Ovary (tissue), 9 donors: ENCODE measurements around the gene CRABP2. TPM values are rescaled to one million over a fixed set of nuclear protein-coding genes. Genes with fewer than 3 reads are reported as not detected.

Experiments used
- DNase-seq, 5 donors: peaks; one replicate each; pipeline ENCODE4 v3.0.0-alpha.2; 2019 to 2020
- H3K27ac ChIP-seq, 2 donors: fragments of 200-600 bp; one replicate each; pipeline versions ENCODE4 v1.5.1 to v1.8.0; 2019 to 2022
- H3K27me3 ChIP-seq: fragments of 200-600 bp; one replicate; pipeline ENCODE4 v1.8.0; 2022
- H3K36me3 ChIP-seq: fragments of 200-600 bp; sonication (generic); one replicate; pipeline ENCODE4 v1.5.1; 2019
- H3K4me1 ChIP-seq: one replicate; pipeline ENCODE4 v1.8.1; 2013; ENCODE audit warnings: mild to moderate bottlenecking, moderate library complexity; ENCODE audit not compliant: insufficient read depth
- H3K4me3 ChIP-seq: fragments of 200-600 bp; sonication (generic); one replicate; pipeline ENCODE4 v1.5.1; 2017
- H3K9me3 ChIP-seq, 2 donors: fragments of 200-600 bp in 1 of 2; sonication (generic) in 1 of 2; one replicate each; pipeline versions ENCODE4 v1.5.1 to v1.8.1; 2013 to 2019; ENCODE audit warnings: mild to moderate bottlenecking in 1 of 2, moderate library complexity in 1 of 2
- EP300 ChIP-seq: sonication (generic); formaldehyde crosslinking; IDR thresholded peaks from one replicate; pipeline ENCODE4 v1.6.1; 2017; ENCODE audit warnings: antibody characterized with exemption
- POLR2A ChIP-seq: fragments of 450-650 bp; IDR thresholded peaks from one replicate; pipeline ENCODE4 v1.6.1; 2017; ENCODE audit warnings: antibody characterized with exemption, mild to moderate bottlenecking, moderate library complexity
- WGBS, 3 donors: extraction: QIAGEN DNeasy Blood & Tissue Kit in 1 of 3; methylation state at CpG; one replicate each; pipeline versions ENCODE4 v1.1.5 to v1.1.7; 2013 to 2017; 5-methylcytosine and 5-hydroxymethylcytosine counted together
- intact Hi-C, 4 donors: fragments of 100-400 bp; cut with DNase I; formaldehyde crosslinking; loops; one replicate each; pipeline versions ENCODE4 v1.11.0 to v1.15.1; 2022 to 2023
- polyA plus RNA-seq, 2 donors: library from polyadenylated mRNA; stranded (reverse); fragments of 200-250 nt in 1 of 2; fragments of 350-450 nt in 1 of 2; fragmentation: Illumina TruSeq in 1 of 2; extraction: RNeasy Lipid Tissue Mini Kit (QIAGEN cat#74804) in 1 of 2; gene quantifications; one replicate each; pipeline ENCODE4 v1.2.3, GENCODE V29; 2013 to 2014
- total RNA-seq, 7 donors: library from RNA; depleted of rRNA in 2 of 7; stranded (reverse); fragments of >200 nt in 2 of 7; fragmentation: NEBNext Ultra II Directional in 3 of 7; extraction: Animal tissue kit (Norgen Biotek cat#: 25700) in 3 of 7; gene quantifications; one replicate each; pipeline versions ENCODE4 v1.1.0 to v1.2.4, GENCODE V29; 2016 to 2023
- TF ChIP-seq, protein P1 (sequence below), 3 donors: fragments of 450-650 bp in 2 of 3; fragments of 200-600 bp in 1 of 3; IDR thresholded peaks; one replicate each; pipeline versions ENCODE4 v1.5.1 to v1.8.0; 2016 to 2022; ENCODE audit warnings: antibody characterized with exemption in 3 of 3, mild to moderate bottlenecking in 1 of 3
- donor health status: DM: no; HTN: no; CAD: no; lungs with moderate emphysema.
- donor health status: DM: no; HTN: no; CAD: no.
- donor health status: Bipolar disorder and iron deficiency.
- donor health status: DM: yes; HTN: yes; CAD: no.
- donor health status: DM: no; HTN: no; CAD: no.
- donor health status: DM: yes; HTN: yes; CAD: no.

CRABP2 gene
- total and polyA plus RNA-seq, 9 donors: 1.4 to 31.5 (median 5.5) TPM

DNA sequence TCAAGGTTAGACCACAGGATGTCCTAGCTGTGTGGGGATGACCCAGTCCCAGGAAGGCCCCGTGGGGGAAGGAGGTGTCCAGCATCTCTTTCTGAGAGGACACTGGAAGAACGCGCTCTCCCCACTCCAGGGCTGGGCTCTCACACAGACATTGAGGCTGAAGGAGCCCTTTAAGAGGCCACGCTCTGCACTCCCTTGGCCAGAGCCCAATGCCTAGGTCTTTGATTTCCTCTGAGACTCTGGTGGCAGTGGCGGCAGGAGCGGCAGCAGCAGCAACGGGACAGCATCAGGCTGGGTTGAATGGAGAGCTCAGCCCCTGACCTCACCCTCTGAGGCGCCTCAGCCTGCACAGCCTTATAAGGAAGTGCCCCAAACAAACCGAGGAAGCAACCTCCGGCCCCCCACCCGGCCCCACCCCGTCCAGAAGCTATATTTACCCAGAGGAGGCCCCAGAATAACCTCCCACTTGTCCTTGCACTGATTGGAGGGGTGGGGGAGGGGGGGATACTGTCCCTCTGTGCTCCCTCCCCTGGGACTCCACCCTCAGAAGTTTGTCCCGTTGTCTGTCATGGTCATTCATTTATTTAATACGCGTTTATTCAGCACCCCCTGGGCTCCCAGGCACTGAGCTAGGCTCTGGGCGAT, 40.5 kb downstream of the CRABP2 start:
- TF ChIP-seq POLR2A: no peak
- TF ChIP-seq EP300: no peak
- TF ChIP-seq, protein P1, sequence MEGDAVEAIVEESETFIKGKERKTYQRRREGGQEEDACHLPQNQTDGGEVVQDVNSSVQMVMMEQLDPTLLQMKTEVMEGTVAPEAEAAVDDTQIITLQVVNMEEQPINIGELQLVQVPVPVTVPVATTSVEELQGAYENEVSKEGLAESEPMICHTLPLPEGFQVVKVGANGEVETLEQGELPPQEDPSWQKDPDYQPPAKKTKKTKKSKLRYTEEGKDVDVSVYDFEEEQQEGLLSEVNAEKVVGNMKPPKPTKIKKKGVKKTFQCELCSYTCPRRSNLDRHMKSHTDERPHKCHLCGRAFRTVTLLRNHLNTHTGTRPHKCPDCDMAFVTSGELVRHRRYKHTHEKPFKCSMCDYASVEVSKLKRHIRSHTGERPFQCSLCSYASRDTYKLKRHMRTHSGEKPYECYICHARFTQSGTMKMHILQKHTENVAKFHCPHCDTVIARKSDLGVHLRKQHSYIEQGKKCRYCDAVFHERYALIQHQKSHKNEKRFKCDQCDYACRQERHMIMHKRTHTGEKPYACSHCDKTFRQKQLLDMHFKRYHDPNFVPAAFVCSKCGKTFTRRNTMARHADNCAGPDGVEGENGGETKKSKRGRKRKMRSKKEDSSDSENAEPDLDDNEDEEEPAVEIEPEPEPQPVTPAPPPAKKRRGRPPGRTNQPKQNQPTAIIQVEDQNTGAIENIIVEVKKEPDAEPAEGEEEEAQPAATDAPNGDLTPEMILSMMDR (IDR thresholded peaks at IDR 0.05): no peak
- no peak overlapping the region for H3K4me3 ChIP-seq
- H3K36me3 ChIP-seq: no peaks in the 10 kb centered on the region
- WGBS, 3 donors: 36 to 45% (median 37%) methylated on average over 16 of the region's 16 CpGs
- peak overlapping the region in 1 of 2 donors; percentile 44 for H3K27ac ChIP-seq
- no peaks in the 10 kb centered on the region for H3K4me1 ChIP-seq
- intact Hi-C loops: no loop called here
- no peaks in the 10 kb centered on the region for H3K9me3 ChIP-seq
- DNase-seq: no peak
- H3K27me3 ChIP-seq: no peaks in the 10 kb centered on the region

DNA sequence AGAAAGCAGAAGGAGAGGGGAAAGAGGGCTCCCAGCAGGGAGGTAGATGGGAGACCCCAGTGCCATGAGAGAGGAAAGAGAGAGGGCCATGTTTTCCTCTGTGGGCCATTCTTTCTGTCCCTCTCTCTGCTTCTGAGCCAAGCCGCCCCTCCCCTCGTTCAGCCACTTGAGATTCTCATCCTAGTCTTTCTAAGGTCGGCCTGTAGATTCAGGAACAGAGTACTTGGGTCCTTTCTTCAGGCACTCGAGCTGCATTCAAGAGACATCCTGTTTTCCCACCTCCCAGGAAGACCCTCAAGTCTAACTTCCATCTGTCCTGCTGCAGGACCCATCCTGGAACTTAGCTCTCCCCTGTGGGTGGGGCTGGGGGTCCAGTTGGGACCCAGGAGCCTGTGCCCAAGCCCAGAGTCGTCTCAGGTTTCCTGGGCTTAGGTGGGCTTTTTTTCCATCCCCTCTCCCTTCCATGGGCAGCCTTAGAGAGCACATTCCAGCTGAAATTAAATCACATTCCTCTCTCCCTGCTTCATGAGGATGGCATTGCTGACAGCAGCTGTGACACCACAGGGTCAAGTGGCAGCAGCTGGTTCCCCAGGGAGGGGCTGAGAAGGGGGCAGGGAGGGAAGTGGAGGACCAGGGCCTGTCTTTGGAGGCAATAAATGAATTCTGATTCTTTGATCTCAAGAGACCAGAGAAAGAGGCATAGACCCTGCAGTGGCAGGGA, 41.2 kb downstream of the CRABP2 start:
- TF ChIP-seq, protein P1 (IDR thresholded peaks at IDR 0.05): no peak
- TF ChIP-seq EP300 (no peak), POLR2A (no peak)
- Histone ChIP-seq H3K36me3 (no peaks in the 10 kb centered on the region), H3K4me1 (no peaks in the 10 kb centered on the region), H3K27me3 (no peaks in the 10 kb centered on the region), H3K4me3 (no peak overlapping the region), H3K9me3 (no peaks in the 10 kb centered on the region), H3K27ac (peak overlapping the region in 1 of 2 donors; percentile 44)
- no peak for DNase-seq
- 57 to 75% (median 64%) methylated on average over 5 of the region's 5 CpGs for WGBS, 3 donors
- intact Hi-C loops: no loop called here

- H3K4me3 ChIP-seq: no peak overlapping the region
- intact Hi-C loops: no loop called here
- no peaks in the 10 kb centered on the region for H3K4me1 ChIP-seq
- no peaks in the 10 kb centered on the region for H3K36me3 ChIP-seq
- WGBS, 3 donors: 28 to 49% (median 34%) methylated on average over 5 of the region's 5 CpGs
- H3K27ac ChIP-seq: peak overlapping the region in 1 of 2 donors; percentile 30
- H3K9me3 ChIP-seq: no peaks in the 10 kb centered on the region
- H3K27me3 ChIP-seq: no peaks in the 10 kb centered on the region
- TF ChIP-seq, protein P1 (IDR thresholded peaks at IDR 0.05): no peak
- no peak for TF ChIP-seq POLR2A
- TF ChIP-seq EP300: no peak
- no peak for DNase-seq
Observed at GRCh38 chr1:156663178-156663577, 42.2 kb downstream of the CRABP2 start.

DNA sequence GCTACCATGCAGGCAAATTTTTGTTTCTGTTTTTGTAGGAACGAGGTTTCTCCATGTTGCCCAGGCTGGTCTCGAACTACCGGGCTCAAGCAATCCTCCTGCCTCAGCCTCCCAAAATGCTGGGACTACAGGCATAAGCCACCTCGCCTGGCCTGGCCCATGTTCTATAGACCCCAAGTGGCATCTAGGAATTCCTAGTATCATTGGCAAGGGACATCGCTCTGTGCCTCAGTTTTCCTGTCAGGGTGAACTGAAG, 42.7 kb downstream of the CRABP2 start:
- Histone ChIP-seq H3K27me3 (no peaks in the 10 kb centered on the region), H3K36me3 (no peaks in the 10 kb centered on the region), H3K4me1 (no peaks in the 10 kb centered on the region), H3K4me3 (no peak overlapping the region), H3K27ac (no peak overlapping the region), H3K9me3 (no peaks in the 10 kb centered on the region)
- 91 to 92% (median 92%) methylated on average over 5 of the region's 5 CpGs for WGBS, 3 donors
- no peak for DNase-seq
- TF ChIP-seq EP300: no peak
- TF ChIP-seq, protein P1 (IDR thresholded peaks at IDR 0.05): no peak
- no peak for TF ChIP-seq POLR2A
- intact Hi-C loops: no loop called here
